NCI-H128 (cell line): Measurements from ENCODE around the gene HOXB3.

Experiments
- DNase-seq: peaks from one replicate; lab custom pipeline; 2025; ENCODE audit not compliant: unreplicated experiment; lab: John Stamatoyannopoulos, UW

The HOXB3 gene

DNA sequence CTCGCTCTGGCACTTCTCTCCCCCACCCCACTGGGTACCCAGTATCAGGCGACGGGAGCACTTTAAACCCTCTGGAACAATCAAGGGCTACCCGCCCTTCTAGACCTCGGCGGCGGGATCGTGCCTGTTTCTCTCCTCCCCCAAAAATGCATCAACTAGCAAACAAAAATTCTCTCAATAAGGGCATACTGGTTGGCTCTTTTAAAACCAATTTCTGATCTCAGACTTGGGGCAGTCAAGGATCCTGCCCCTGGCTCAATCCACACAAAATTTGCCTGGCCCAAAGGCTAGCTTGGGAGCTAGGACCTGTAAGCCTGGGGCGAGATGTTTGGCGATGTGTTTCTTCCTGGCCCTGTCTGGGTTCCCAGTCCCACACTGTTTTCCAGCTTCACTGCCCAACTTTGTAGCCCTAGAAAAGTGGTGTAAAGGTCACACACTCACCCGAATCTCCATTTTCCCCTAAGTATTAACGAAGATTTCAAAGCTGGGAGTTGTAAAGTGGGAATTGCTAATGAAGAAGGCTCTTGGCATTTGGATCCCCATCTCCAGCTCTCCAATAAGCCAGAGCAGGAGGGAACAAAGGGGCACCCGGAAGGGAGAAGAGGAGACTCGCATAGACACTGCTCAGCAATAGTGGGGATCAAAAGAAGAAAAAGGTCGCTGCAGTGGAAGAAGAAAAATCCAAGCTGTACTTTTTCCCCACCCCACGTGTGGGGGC is 30.8 kb downstream of the HOXB3 start:
- no peak for DNase-seq

GRCh38 chr17:48558831-48559121 is 31.3 kb downstream of the HOXB3 start:
- DNase-seq, result no peak

DNA sequence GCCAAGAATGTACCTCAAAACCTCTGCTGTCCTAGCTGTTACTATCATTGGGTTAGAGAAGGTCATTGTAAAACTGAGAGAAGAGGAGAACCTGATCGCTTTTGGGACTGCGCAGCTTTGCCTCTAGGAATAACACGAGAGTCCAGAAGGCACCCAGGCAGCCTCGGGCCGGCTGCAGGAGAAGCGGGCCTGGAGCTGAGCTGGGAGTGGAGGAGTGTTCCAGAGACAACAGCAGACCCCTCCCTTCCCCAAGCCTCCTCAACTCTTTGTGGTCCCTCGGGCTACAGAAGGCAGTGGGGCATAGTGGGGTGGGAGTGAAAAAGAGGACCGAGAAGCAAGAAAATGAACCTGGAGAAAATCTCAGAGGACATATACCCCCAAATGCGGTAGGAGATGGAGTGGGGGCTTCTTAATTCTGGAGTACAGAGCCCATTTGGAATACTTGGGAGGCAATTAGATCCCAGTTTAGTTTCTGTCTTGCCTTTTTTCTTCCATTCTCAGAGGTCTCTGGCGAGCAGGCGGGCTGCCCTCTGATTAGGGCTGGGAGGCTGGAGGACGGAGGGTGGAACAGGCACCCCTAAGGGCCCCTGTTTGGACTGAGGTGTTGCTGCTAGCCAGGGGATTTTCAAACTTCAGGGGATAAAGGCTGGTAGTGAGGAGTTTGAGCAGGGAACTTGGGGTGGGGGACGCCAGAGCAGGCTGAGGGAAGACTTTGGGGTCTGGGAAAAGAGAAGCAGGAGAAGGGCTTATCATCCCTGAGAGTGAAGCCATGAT is 31.8 kb downstream of the HOXB3 start:
- DNase-seq, result no peak

DNA sequence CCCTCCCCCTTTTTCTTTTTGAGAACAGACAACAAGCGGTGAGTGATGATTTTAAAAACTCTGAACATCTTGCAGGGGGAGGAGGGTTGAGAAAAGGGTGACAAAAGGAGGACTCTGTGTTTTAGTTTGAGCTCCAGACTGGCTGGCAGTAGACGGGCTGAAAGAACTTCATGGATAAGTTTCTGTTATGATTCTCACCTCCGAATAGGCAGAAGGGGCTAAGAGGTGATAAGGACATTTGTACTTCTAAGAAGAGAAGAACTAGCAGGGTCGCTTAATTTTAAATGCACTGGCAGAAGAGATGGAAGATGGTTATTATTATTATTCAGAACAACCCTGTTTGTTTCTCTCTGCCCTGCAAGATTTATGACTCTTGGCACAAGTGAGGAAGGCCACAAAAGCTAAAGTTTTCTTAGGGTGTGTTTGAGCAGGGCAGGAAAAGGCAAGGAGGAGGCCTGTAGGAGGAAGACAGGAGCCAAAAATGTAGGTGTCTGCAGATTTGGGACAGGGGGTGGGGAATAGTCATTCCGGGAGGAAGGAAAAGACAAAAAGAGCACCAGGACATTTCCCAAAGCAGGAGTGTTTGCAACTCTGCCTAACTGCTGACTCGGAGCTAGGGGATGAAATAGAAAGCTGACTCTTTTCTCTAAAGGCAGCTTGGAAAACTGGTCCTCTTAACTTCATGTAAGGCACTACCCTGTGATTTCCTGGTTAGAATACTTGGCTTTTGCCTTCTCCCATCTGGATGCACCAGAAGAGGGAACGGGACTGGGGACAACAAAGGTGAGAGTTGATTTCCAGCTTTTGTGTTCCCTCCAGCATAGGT is 33.3 kb downstream of the HOXB3 start:
- DNase-seq, result no peak

DNA sequence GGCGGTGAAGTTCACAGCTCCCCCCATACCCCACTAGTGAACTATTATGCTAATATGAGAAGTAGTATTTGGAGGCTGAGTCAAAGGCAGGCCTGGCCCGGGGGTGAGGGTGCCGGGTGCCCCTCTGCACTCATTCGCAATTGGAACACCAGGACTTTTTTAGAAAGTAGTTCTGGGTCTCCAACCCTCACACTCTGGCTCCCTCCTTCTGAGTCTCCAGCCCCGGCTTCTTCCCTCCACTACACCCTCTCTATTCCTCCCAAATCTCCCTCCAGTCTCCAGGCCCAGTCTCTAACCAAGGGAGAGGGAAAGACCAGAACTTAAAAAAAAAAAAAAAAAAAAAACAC is 33.8 kb downstream of the HOXB3 start:
- DNase-seq, result no peak

GRCh38 chr17:48555258-48556228 is 34.5 kb downstream of the HOXB3 start:
- DNase-seq, result no peak

DNA sequence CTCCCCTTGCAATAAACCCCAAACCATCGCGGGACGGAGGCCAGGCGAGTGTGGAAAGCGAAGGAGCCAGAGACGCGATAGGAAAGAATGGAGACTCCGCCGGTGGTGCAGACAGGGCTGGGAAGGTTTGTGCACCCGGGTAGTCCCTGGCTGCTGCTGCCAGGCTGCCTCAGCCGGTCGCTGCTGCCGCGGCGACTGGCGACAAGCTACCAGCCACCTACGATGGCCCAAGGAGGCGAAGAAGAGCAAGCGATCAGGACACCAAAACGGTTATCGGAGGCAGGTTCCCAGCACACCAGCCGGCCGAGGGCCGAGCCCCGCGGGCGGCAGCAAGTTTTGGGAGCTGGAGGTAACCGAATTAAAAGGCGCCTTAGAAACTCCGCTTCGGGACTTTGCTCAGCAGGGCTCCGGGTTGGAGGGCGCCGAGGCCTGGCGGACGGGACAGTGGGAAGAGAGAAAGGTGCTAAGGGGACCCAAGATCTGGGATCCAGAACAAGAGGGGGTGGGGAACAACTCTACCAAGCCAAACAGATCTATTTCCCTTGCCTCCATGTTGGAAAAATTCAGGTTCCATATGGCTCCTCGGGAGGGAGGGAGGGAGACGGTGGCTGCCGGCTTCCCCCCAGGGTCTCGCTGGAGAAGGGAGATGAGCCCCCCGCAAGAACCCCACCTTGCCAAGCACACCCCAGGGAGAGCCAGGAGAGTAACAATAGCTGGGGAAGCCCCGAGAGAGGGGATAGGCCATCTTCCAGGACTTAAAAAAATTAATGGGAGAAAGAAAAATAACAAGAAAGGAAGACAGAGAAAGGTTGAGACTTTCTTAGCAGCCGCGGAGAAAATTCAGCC is 35.4 kb downstream of the HOXB3 start:
- DNase-seq, result no peak

GRCh38 chr17:48553826-48554225 is 36.2 kb downstream of the HOXB3 start:
- no peak for DNase-seq

DNA sequence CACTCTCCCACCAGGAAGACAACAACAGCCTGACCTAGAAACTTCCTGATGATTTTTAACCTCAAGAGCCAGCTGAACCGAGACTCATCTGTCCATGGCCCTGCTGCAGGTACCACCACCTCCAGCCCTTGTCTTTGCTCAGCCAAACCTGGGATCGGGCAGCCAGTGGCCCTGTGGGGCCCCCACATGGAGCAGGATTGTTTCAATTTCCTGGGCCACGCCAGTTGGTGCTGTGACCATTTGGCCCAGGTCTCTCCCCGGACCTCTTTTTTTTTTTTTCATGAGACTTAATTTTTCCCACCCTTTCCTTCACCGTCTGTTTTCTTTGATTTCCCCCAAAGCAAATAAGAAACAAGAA is 36.9 kb downstream of the HOXB3 start:
- DNase-seq, result no peak

- no peak for DNase-seq
These were observed 37.4 kb downstream of the HOXB3 start for GRCh38 chr17:48552466-48553189.

- no peak for DNase-seq
These were observed 38.2 kb downstream of the HOXB3 start for GRCh38 chr17:48551596-48552465.

GRCh38 chr17:48551214-48551555 is 38.9 kb downstream of the HOXB3 start:
- DNase-seq, result no peak

- no peak for DNase-seq
These were observed 39.4 kb downstream of the HOXB3 start for GRCh38 chr17:48550502-48551213.

DNA sequence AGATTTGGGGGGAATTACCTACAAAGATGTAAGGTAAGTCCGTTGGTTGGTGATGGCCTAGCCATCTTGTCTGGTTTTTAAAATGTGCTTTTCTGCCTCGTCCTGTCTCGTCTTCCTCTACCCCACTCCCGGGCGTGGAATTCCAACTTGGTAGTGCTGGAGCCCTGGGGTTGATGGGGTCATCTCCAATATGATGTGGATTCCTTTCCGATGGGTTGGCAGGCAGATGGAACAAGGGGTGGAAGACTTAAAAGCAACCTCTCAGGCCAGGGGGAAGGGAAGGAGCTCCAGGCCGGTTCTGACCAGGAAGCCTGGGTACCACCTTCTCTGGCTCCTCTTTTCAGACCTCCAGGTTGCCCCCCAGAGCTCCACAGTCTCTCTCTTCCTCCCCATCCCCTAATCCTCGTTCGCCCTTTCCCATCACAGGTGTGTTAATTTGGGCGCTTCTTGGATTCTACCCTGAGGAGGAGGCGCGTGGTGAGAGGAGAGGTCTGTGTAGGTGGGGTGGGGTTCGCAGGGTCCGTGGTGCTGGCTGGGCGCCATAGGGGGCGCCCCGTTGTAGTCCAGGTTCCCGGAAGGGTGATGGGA is 40.0 kb downstream of the HOXB3 start:
- DNase-seq, result no peak

GRCh38 chr17:48549281-48549630 is 40.8 kb downstream of the HOXB3 start:
- DNase-seq, result no peak

GRCh38 chr17:48548523-48549280 is 41.3 kb downstream of the HOXB3 start:
- DNase-seq, result no peak
